ENCODE data around the gene N4BP3.

Gene N4BP3, protein sequence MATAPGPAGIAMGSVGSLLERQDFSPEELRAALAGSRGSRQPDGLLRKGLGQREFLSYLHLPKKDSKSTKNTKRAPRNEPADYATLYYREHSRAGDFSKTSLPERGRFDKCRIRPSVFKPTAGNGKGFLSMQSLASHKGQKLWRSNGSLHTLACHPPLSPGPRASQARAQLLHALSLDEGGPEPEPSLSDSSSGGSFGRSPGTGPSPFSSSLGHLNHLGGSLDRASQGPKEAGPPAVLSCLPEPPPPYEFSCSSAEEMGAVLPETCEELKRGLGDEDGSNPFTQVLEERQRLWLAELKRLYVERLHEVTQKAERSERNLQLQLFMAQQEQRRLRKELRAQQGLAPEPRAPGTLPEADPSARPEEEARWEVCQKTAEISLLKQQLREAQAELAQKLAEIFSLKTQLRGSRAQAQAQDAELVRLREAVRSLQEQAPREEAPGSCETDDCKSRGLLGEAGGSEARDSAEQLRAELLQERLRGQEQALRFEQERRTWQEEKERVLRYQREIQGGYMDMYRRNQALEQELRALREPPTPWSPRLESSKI

DNA sequence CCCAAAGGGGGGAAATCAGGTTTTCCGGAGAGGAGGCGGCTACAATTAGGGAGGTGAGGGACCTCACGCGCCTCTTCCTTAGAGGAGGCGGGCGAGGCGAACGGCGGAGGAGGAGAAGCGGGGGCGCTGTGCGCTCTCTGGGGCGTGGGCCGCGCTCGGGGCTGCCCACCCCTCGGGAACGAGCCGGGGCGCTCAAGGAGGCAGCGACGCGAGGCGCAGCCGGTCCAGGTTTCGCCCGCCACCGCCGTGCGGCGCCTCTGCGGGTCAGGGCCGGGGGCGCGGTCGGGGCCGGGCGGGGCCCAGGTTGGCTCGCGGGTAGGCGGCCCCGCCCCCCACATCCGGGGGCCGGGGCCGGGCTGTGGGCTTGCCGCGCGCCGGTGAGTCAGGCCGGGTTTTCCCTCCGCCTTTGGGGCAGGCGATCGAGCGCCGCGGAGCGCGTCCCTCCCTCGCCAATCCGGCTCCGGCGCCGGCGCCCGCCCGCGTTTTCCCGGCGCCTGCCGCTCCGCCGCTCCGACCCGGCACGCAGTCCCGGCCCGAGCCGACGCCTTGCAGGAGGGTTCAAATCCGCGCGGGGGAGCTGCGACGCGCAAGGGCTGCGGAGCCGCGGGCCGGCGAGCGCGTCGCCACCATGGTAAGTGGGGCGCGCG, at the start of gene N4BP3:
Gene N4BP3, plus strand, starts transcription at position 392 of the 647 bp plus-strand sequence. CDS start 6,052 bp downstream, outside the sequence.
- TF ChIP-seq ZFX (IDR thresholded peaks at IDR 0.05; ENCODE audit: borderline replicate concordance) (no peak), CTCF (IDR thresholded peaks at IDR 0.05) (peak; percentile 61)
- H3K27ac ChIP-seq = peak within 1 kb of the TSS; percentile 37

GRCh38 chr5:178067755-178068154, 45.6 kb upstream of the N4BP3 start:
- no peak overlapping the region for H3K27ac ChIP-seq
- no peak for TF ChIP-seq CTCF (IDR thresholded peaks at IDR 0.05)

DNA sequence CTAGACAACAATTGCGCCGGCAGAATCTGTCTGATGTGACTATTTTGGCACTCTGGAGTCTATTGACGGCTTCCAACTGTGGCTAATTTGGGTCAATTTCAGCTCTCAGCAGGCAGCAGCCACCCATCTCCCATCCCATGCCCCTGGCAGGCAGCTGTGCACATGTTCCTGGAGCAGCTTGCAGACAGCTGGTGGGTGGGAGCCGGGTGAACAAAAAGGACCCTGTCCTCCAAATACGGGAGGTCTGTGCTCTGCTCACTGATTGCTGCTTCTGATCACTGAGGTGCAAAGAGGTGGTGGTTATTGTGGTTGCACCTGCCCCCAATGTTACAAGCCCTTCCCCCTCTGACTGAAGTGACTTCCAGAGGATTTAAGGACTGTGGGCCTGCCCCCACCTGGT, 45.0 kb upstream of the N4BP3 start:
- TF ChIP-seq ZFX (IDR thresholded peaks at IDR 0.05; ENCODE audit: borderline replicate concordance) (no peak), CTCF (IDR thresholded peaks at IDR 0.05) (no peak)
- no peak overlapping the region for H3K27ac ChIP-seq

DNA sequence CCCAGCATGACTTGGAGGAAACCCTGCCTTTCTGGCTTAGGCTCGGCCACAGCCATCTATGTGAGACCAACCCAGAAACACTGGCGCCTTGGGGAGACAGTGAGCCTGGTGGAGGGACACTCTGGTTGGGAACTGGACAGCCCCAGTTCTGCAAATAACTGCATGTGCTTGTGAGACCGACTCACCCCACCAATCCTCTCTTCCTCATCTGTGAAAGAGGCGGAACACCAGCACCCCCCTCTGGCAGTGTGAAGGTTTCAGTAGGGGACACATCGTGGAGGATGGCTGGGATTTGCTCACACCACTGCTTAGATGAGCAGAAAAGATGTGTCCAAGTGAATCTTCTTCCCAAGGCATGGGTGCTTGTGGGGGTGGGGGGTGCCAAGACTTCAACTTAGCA, 43.4 kb upstream of the N4BP3 start:
- TF ChIP-seq ZFX (IDR thresholded peaks at IDR 0.05; ENCODE audit: borderline replicate concordance) = no peak
- peak; percentile 51 for TF ChIP-seq CTCF (IDR thresholded peaks at IDR 0.05)
- no peak overlapping the region for H3K27ac ChIP-seq

DNA sequence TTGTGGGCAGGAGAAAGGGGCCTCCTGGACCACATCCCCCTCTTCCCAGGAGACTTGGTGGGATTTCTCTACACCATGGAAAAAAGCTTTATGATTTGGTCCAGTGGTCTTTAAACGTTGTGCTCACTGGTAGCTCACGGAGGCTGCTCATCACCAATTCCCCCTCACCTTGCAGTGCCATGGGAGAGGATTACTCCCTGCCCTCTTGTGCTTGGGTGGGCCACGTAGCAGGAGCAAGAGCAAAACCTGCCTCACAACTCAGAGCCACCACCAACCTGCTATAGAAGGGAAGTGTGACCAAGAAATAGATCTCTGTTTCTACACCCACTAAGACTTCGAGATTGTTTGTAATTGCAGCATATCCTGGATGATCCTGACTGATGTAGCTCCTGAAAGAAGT, 42.2 kb upstream of the N4BP3 start:
- H3K27ac ChIP-seq = no peak overlapping the region
- no peak for TF ChIP-seq CTCF (IDR thresholded peaks at IDR 0.05)
- TF ChIP-seq ZFX (IDR thresholded peaks at IDR 0.05; ENCODE audit: borderline replicate concordance) = no peak

DNA sequence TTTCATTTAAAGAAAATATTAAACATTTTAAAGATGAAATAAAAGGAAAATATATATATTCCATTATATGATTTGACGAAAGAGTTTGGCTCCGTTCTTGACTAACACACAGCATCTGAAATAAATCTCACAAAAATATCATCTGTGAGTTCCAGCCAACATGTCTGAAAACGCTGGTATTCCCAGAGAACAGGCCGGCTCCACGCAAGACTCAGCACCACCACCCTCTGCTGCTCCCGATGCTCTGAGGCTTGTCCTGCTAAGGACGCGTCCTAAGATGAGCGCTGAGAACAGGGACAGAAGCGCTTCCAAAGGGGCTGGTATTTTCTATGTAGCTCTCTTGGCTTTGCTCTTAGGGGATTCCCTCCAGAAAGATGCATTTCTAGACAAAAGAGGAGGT, 40.6 kb upstream of the N4BP3 start:
- no peak overlapping the region for H3K27ac ChIP-seq
- TF ChIP-seq ZFX (IDR thresholded peaks at IDR 0.05; ENCODE audit: borderline replicate concordance) (no peak), CTCF (IDR thresholded peaks at IDR 0.05) (no peak)
